Mucosa of descending colon (tissue), 3 donors: ENCODE results near the gene CST7. TPM values are rescaled to one million over a fixed set of nuclear protein-coding genes. Genes with fewer than 3 reads are reported as not detected.

Experiments used
- ATAC-seq: fragments of 200-7000 bp; cut with Tn5 transposase; one replicate; pipeline ENCODE4 v1.9.1; 2020; ENCODE audit warnings: mild to moderate bottlenecking, moderate library complexity
- DNase-seq, 3 donors: peaks; one replicate each; pipeline ENCODE4 v3.0.0-alpha.2; 2020
- H3K36me3 ChIP-seq: fragments of 200-600 bp; one replicate; pipeline ENCODE4 v1.8.0; 2021; ENCODE audit warnings: low read depth, mild to moderate bottlenecking
- H3K4me1 ChIP-seq: fragments of 200-600 bp; one replicate; pipeline ENCODE4 v1.8.0; 2021; ENCODE audit warnings: low read depth, mild to moderate bottlenecking
- H3K4me3 ChIP-seq: fragments of 200-600 bp; one replicate; pipeline ENCODE4 v1.8.0; 2021; ENCODE audit warnings: mild to moderate bottlenecking
- H3K9me3 ChIP-seq: fragments of 200-600 bp; one replicate; pipeline ENCODE4 v1.8.0; 2021; ENCODE audit warnings: mild to moderate bottlenecking
- CTCF ChIP-seq: fragments of 200-600 bp; IDR thresholded peaks from one replicate; pipeline ENCODE4 v1.8.0; 2022; ENCODE audit warnings: antibody characterized with exemption, mild to moderate bottlenecking
- intact Hi-C, 2 donors: fragments of 100-400 bp; cut with DNase I in 1 of 2; cut with micrococcal nuclease in 1 of 2; formaldehyde crosslinking; loops; one replicate each; pipeline versions ENCODE4 v1.11.0 to v1.11.1; 2022; cut with DNase I, micrococcal nuclease
- total RNA-seq, 3 donors: library from RNA; stranded (reverse); fragmentation: NEBNext Ultra II Directional in 2 of 3; extraction: Animal tissue kit (Norgen Biotek cat#: 25700) in 2 of 3; gene quantifications; one replicate each; pipeline versions ENCODE4 v1.2.1 to v1.2.4, GENCODE V29; 2021 to 2023
- donor health status: DM: no; HTN: no; CAD: no; lungs with moderate emphysema.
- donor health status: DM: no; HTN: no; CAD: no.
- donor health status: DM: no; HTN: yes; CAD: no.

CST7 gene
- total RNA-seq, 3 donors from 2014 or later: 1.4 to 2.3 (median 1.7) TPM

- no peak overlapping the region for H3K4me3 ChIP-seq
These were observed 4.6 kb downstream of the CST7 start for GRCh38 chr20:24953621-24954133.

DNA sequence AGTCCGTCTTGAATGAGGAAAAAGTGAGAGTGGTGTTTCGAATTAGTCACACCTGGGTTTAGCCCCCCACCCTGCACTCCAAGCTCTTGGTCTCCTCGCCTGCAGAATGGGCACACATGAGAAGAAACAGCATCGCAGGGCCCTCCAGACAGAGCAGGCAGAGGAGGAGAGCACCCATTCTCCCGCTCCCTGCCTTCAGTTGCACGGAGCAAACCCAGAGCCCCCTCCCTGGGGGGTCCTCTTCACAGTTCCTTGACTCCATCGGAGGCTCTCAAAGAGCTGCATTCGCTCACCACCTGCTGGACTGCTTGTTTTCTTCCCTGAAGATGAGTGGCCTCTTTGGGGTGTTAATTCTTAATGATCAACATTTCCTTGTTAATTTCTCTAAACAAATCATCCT, 5.1 kb downstream of the CST7 start:
- no peaks in the 10 kb centered on the region for H3K4me1 ChIP-seq
- TF ChIP-seq CTCF: no peak
- no peaks in the 10 kb centered on the region for H3K9me3 ChIP-seq
- intact Hi-C loops: no loop called here
- H3K4me3 ChIP-seq: no peak overlapping the region
- no peaks in the 10 kb centered on the region for H3K36me3 ChIP-seq
- DNase-seq (no peak), ATAC-seq (no peak)

More at GRCh38 chr20:24953621-24954133, 4.6 kb downstream of the CST7 start:
- H3K4me1 ChIP-seq: no peaks in the 10 kb centered on the region
- DNase-seq (peak in 1 of 3 donors; percentile 18), ATAC-seq (no peak)
- no peak for TF ChIP-seq CTCF
- no peaks in the 10 kb centered on the region for H3K9me3 ChIP-seq
- intact Hi-C loops: no loop called here
- no peaks in the 10 kb centered on the region for H3K36me3 ChIP-seq

DNA sequence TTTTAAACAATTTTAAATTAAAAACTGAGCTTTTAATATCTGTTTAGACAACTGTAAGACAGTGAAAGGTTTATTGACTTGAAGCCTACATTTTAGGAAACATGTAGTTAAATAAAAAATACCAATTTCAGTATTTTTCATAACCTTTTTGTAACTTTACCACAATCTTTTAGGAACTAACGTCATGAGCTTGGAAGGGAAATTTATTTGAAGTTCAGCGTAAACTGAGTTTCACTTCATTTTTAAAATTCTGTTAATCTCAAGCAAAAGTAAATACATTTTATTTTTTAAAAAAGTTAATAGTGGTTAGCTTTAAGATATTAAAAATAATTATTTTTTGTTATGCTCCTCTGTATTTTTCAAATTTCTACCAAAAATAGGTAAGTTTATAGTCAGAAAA, 5.5 kb downstream of the CST7 start:
- no peaks in the 10 kb centered on the region for H3K9me3 ChIP-seq
- no peaks in the 10 kb centered on the region for H3K36me3 ChIP-seq
- DNase-seq (no peak), ATAC-seq (no peak)
- intact Hi-C loops: no loop called here
- no peak overlapping the region for H3K4me3 ChIP-seq
- no peaks in the 10 kb centered on the region for H3K4me1 ChIP-seq
- TF ChIP-seq CTCF: no peak

DNA sequence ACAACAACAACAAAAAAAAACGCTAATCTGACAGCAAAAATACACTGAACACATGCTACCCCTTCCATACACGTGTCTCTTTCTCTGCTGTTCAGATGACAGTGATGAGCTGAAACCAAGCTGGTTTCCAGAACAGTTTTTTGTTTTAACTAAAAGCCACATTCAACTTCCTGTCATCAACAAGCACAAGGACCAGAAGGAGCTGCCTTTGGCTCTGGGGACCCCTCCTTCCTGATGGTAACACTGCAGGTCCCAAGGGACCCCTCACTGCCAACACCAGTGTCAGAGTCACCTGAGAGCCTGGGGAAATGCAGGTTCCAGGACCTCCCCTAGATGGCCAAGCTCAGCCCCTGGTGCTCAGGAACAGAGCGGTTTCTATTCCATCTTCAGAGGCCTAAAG, 6.0 kb downstream of the CST7 start:
- TF ChIP-seq CTCF: no peak
- peak in 1 of 3 donors; percentile 21 for DNase-seq
- Histone ChIP-seq H3K4me3 (no peak overlapping the region), H3K36me3 (no peaks in the 10 kb centered on the region), H3K4me1 (no peaks in the 10 kb centered on the region), H3K9me3 (no peaks in the 10 kb centered on the region)
- intact Hi-C loops: no loop called here
- peak; percentile 3 for ATAC-seq

- ATAC-seq (no peak), DNase-seq (peak in 1 of 3 donors; percentile 13)
- intact Hi-C loops: no loop called here
- Histone ChIP-seq H3K36me3 (no peaks in the 10 kb centered on the region), H3K4me1 (no peaks in the 10 kb centered on the region), H3K9me3 (no peaks in the 10 kb centered on the region), H3K4me3 (no peak overlapping the region)
- TF ChIP-seq CTCF: no peak
These were observed 7.2 kb downstream of the CST7 start for GRCh38 chr20:24956001-24956841.
